Umbilical cord (tissue), 2 donors: Measurements from ENCODE around the gene SH3D21. TPM values are rescaled to one million over a fixed set of nuclear protein-coding genes. Genes with fewer than 3 reads are reported as not detected.

Source experiments
- DNase-seq: peaks from one replicate; pipeline ENCODE4 v3.0.0-alpha.2; 2015; ENCODE audit warnings: low spot score
- total RNA-seq: library from RNA; depleted of rRNA; stranded (reverse); fragments of >200 nt; gene quantifications from one replicate; pipeline ENCODE4 v1.2.3, GENCODE V29; 2014; ENCODE audit warnings: low replicate concordance; ENCODE audit not compliant: insufficient read depth

The SH3D21 gene
- total RNA-seq, 1 donor from 2014 or later = 11.3 TPM

- DNase-seq = no peak
Observed at GRCh38 chr1:36329817-36330216, 23.6 kb downstream of the SH3D21 start.

- no peak for DNase-seq
Observed at GRCh38 chr1:36330940-36331339, 24.8 kb downstream of the SH3D21 start.

- no peak for DNase-seq
Observed at GRCh38 chr1:36337830-36338229, 31.7 kb downstream of the SH3D21 start.

- no peak for DNase-seq
Observed at GRCh38 chr1:36339215-36339614, 33.0 kb downstream of the SH3D21 start.

- no peak for DNase-seq
Observed at GRCh38 chr1:36339615-36340014, 33.4 kb downstream of the SH3D21 start.

GRCh38 chr1:36341626-36342320 is 35.6 kb downstream of the SH3D21 start:
- DNase-seq = no peak

- peak; percentile 45 for DNase-seq
Observed at GRCh38 chr1:36342426-36343185, 36.4 kb downstream of the SH3D21 start.

- DNase-seq = no peak
Observed at GRCh38 chr1:36343651-36344394, 37.7 kb downstream of the SH3D21 start.

GRCh38 chr1:36344395-36344680 is 38.2 kb downstream of the SH3D21 start:
- DNase-seq = no peak

GRCh38 chr1:36345353-36345752 is 39.2 kb downstream of the SH3D21 start:
- DNase-seq = no peak

GRCh38 chr1:36346741-36347370 is 40.7 kb downstream of the SH3D21 start:
- DNase-seq = no peak

GRCh38 chr1:36349241-36349671 is 43.1 kb downstream of the SH3D21 start:
- no peak for DNase-seq

GRCh38 chr1:36349839-36350238 is 43.7 kb downstream of the SH3D21 start:
- no peak for DNase-seq

- DNase-seq = peak; percentile 81
Observed at GRCh38 chr1:36350659-36351226, 44.6 kb downstream of the SH3D21 start.

GRCh38 chr1:36351227-36351977 is 45.2 kb downstream of the SH3D21 start:
- peak; percentile 78 for DNase-seq

GRCh38 chr1:36352125-36352909 is 46.1 kb downstream of the SH3D21 start:
- DNase-seq = peak; percentile 44

GRCh38 chr1:36352910-36353878 is 47.0 kb downstream of the SH3D21 start:
- DNase-seq = no peak

- no peak for DNase-seq
Observed at GRCh38 chr1:36354486-36354885, 48.3 kb downstream of the SH3D21 start.

GRCh38 chr1:36355811-36356210 is 49.6 kb downstream of the SH3D21 start:
- no peak for DNase-seq
